HG02938 (cell line): ENCODE data around the gene C12orf42.
"Not testable (repeated sequence)": the region's sequence is repeated elsewhere in the genome, so short reads cannot be mapped to it uniquely, and the experiment has no call there.

Source experiments
- ATAC-seq: cut with Tn5 transposase; IDR thresholded peaks from one replicate; pipeline ENCODE4 v1.9.1; 2021; ENCODE audit warnings: mild to moderate bottlenecking, moderate library complexity; ENCODE audit not compliant: unreplicated experiment

C12orf42 gene

GRCh38 chr12:103425674-103426073 is 70.1 kb downstream of the C12orf42 start:
- not testable (repeated sequence) for ATAC-seq

GRCh38 chr12:103424849-103425586 is 70.8 kb downstream of the C12orf42 start:
- not testable (repeated sequence) for ATAC-seq

GRCh38 chr12:103423516-103423910 is 72.3 kb downstream of the C12orf42 start:
- ATAC-seq, result no peak

GRCh38 chr12:103422746-103423515 is 72.8 kb downstream of the C12orf42 start:
- no peak for ATAC-seq

- no peak for ATAC-seq
Observed at GRCh38 chr12:103422328-103422727, 73.4 kb downstream of the C12orf42 start.

GRCh38 chr12:103421402-103421801 is 74.4 kb downstream of the C12orf42 start:
- no peak for ATAC-seq

GRCh38 chr12:103415681-103416080 is 80.1 kb downstream of the C12orf42 start:
- ATAC-seq, result no peak

GRCh38 chr12:103401421-103401820 is 94.3 kb downstream of the C12orf42 start:
- ATAC-seq, result no peak

GRCh38 chr12:103399986-103400385 is 95.8 kb downstream of the C12orf42 start:
- no peak for ATAC-seq

GRCh38 chr12:103397536-103397935 is 98.2 kb downstream of the C12orf42 start:
- ATAC-seq, result no peak

- ATAC-seq, result peak; percentile 97
Observed at GRCh38 chr12:103392722-103393121, 103.0 kb downstream of the C12orf42 start.

- ATAC-seq, result no peak
Observed at GRCh38 chr12:103391103-103391502, 104.7 kb downstream of the C12orf42 start.

GRCh38 chr12:103387385-103387784 is 108.4 kb downstream of the C12orf42 start:
- no peak for ATAC-seq

GRCh38 chr12:103386451-103386850 is 109.3 kb downstream of the C12orf42 start:
- no peak for ATAC-seq

- no peak for ATAC-seq
Observed at GRCh38 chr12:103382736-103383346, 112.9 kb downstream of the C12orf42 start.

GRCh38 chr12:103382119-103382518 is 113.6 kb downstream of the C12orf42 start:
- ATAC-seq, result no peak

- no peak for ATAC-seq
Observed at GRCh38 chr12:103379670-103380069, 116.1 kb downstream of the C12orf42 start.

GRCh38 chr12:103373088-103373523 is 122.7 kb downstream of the C12orf42 start:
- ATAC-seq, result no peak

GRCh38 chr12:103369929-103370328 is 125.8 kb downstream of the C12orf42 start:
- peak; percentile 84 for ATAC-seq

- no peak for ATAC-seq
Observed at GRCh38 chr12:103368167-103368566, 127.6 kb downstream of the C12orf42 start.

- no peak for ATAC-seq
Observed at GRCh38 chr12:103354403-103354802, 141.4 kb downstream of the C12orf42 start.

- ATAC-seq, result no peak
Observed at GRCh38 chr12:103353913-103354312, 141.9 kb downstream of the C12orf42 start.
